ENCODE results near the gene COX14. TPM values are rescaled to one million over a fixed set of nuclear protein-coding genes. Genes with fewer than 3 reads are reported as not detected.
"Not testable (repeated sequence)": the region's sequence is repeated elsewhere in the genome, so short reads cannot be mapped to it uniquely, and the experiment has no call there.

The COX14 gene
- total and polyA plus RNA-seq, 7 experiments from 2014 or later, result 37.2 to 244 (median 49.0) TPM

GRCh38 chr12:50082644-50083043 lies 29.4 kb upstream of the COX14 start:
- Histone ChIP-seq H3K27ac (ENCODE audit: low read depth, low read length) (peak overlapping the region; percentile 27), H3K9me3 (ENCODE audit: control insufficient read depth in 2 of 3, low read length in 3 of 3) (no peaks in the 10 kb centered on the region), H3K4me3 (ENCODE audit: low read length) (no peak overlapping the region), H3K36me3 (ENCODE audit: control insufficient read depth in 2 of 3, insufficient read depth in 3 of 3, low read length in 3 of 3) (peaks cover 0 to 21% (median 0%) of the 10 kb centered on the region in 3 experiments), H3K27me3 (ENCODE audit: control insufficient read depth in 2 of 2, insufficient read depth in 2 of 2, low read length in 2 of 2) (no peaks in the 10 kb centered on the region), H3K4me1 (ENCODE audit: control insufficient read depth in 2 of 2, insufficient read depth in 2 of 2, low read length in 2 of 2) (peaks cover 0 to 5% of the 10 kb centered on the region in 2 donors)
- ChIA-PET CTCF (interaction anchor here (1.0 to 1.5 kb wide), 4 partner anchors 8 to 137 kb away, joined by 3 to 5 read pairs (median 4); partner anchors contain the start of gene COX14), POLR2A (interaction anchor here (0.6 to 5.2 kb wide), 2 partner anchors 29 to 87 kb away, joined by 3 to 53 read pairs; partner anchors contain the start of gene COX14)
- no peak for ATAC-seq
- Mint-ChIP-seq H3K27ac (peak overlapping the region in 2 of 9 donors; percentile 33 to 71), H3K27me3 (no peaks in the 10 kb centered on the region), H3K36me3 (peaks cover 0 to 4% (median 0%) of the 10 kb centered on the region in 5 donors), H3K9me3 (peaks cover 0 to 1% (median 0%) of the 10 kb centered on the region in 11 donors), H3K4me3 (peak overlapping the region in 1 of 10 donors; percentile 18), H3K4me1 (peaks cover 6 to 32% (median 28%) of the 10 kb centered on the region in 7 donors)
- intact Hi-C loops (cut with micrococcal nuclease), result loop anchor here in 1 of 2 donors (10.0 kb wide), 2 partner anchors 458 to 1972 kb away; partner anchors contain the start of genes NR4A1 and PRPF40B
- no peak for DNase-seq

GRCh38 chr12:50083301-50083700 lies 28.7 kb upstream of the COX14 start:
- H3K27me3 ChIP-seq (ENCODE audit: control insufficient read depth in 2 of 2, insufficient read depth in 2 of 2, low read length in 2 of 2), result no peaks in the 10 kb centered on the region
- H3K4me3 ChIP-seq (ENCODE audit: low read length), result no peak overlapping the region
- ChIA-PET POLR2A (interaction anchor here (0.6 to 5.2 kb wide), 2 partner anchors 29 to 87 kb away, joined by 3 to 53 read pairs; partner anchors contain the start of gene COX14), CTCF (interaction anchor here (0.9 to 1.5 kb wide), 4 partner anchors 8 to 138 kb away, joined by 3 to 5 read pairs (median 4); partner anchors contain the start of gene COX14)
- peaks cover 6 to 39% (median 33%) of the 10 kb centered on the region in 7 donors for H3K4me1 Mint-ChIP-seq
- peak overlapping the region; percentile 32 to 96 (median 89) for H3K27ac Mint-ChIP-seq
- H3K9me3 ChIP-seq (ENCODE audit: control insufficient read depth in 2 of 3, low read length in 3 of 3), result no peaks in the 10 kb centered on the region
- intact Hi-C loops (cut with micrococcal nuclease), result loop anchor here in 1 of 2 donors (10.0 kb wide), 2 partner anchors 458 to 1972 kb away; partner anchors contain the start of genes NR4A1 and PRPF40B
- H3K36me3 ChIP-seq (ENCODE audit: control insufficient read depth in 2 of 3, insufficient read depth in 3 of 3, low read length in 3 of 3), result peaks cover 0 to 23% (median 0%) of the 10 kb centered on the region in 3 experiments
- peaks cover 0 to 5% (median under 1%) of the 10 kb centered on the region in 5 donors for H3K36me3 Mint-ChIP-seq
- H3K9me3 Mint-ChIP-seq, result peaks cover 0 to 1% (median 0%) of the 10 kb centered on the region in 11 donors
- H3K27me3 Mint-ChIP-seq, result no peaks in the 10 kb centered on the region
- H3K4me1 ChIP-seq (ENCODE audit: control insufficient read depth in 2 of 2, insufficient read depth in 2 of 2, low read length in 2 of 2), result peaks cover 0 to 5% of the 10 kb centered on the region in 2 donors
- no peak for DNase-seq
- no peak for ATAC-seq
- H3K4me3 Mint-ChIP-seq, result peak overlapping the region; percentile 57 to 87 (median 82)
- peak overlapping the region; percentile 27 for H3K27ac ChIP-seq (ENCODE audit: low read depth, low read length)

DNA sequence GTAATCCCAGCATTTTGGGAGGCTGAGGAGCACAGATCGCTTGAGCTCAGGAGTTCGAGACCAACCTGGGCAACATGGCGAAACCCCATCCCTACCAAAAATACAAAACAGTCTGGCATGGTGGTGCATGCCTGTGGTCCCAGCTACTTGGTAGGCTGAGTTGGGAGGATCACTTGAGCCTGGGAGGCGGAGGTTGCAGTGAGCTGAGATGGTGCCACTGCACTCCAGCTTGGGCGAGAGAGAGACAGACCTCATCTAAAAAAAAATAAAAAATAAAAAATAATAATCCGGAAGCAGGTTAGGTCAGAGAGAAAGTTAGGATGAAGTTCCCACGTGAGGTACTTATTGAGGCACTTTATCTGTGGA lies 27.6 kb upstream of the COX14 start:
- ChIA-PET POLR2A (interaction anchor here (0.6 to 5.2 kb wide), 13 partner anchors 9 to 379 kb away, joined by 3 to 53 read pairs (median 4); partner anchors contain the start of genes BCDIN3D, CERS5, COX14 and GPD1), CTCF (interaction anchor here (0.6 to 2.9 kb wide), 13 partner anchors 14 to 954 kb away, joined by 3 to 29 read pairs (median 4); partner anchors contain the start of gene COX14)
- not testable (repeated sequence) for H3K27me3 ChIP-seq (ENCODE audit: control insufficient read depth in 2 of 2, insufficient read depth in 2 of 2, low read length in 2 of 2); H3K4me1 ChIP-seq (ENCODE audit: control insufficient read depth in 2 of 2, insufficient read depth in 2 of 2, low read length in 2 of 2); H3K9me3 Mint-ChIP-seq; H3K27me3 Mint-ChIP-seq; DNase-seq; ATAC-seq; H3K9me3 ChIP-seq (ENCODE audit: control insufficient read depth in 2 of 3, low read length in 3 of 3); H3K36me3 Mint-ChIP-seq
- intact Hi-C loops (cut with micrococcal nuclease), result loop anchor here (2.0 to 10.0 kb wide), 3 partner anchors 316 to 1970 kb away; partner anchors contain the start of genes LARP4 (in 2 of the 2), NR4A1 (in 1 of the 2) and PRPF40B (in 1 of the 2)
- Histone ChIP-seq H3K4me3 (ENCODE audit: low read length) (peak overlapping the region; percentile 82), H3K36me3 (ENCODE audit: control insufficient read depth in 2 of 3, insufficient read depth in 3 of 3, low read length in 3 of 3) (peaks cover 7 to 32% (median 8%) of the 10 kb centered on the region in 3 experiments), H3K27ac (ENCODE audit: low read depth, low read length) (peak overlapping the region; percentile 98)
- peak overlapping the region; percentile 93 to 99 (median 95) for H3K27ac Mint-ChIP-seq
- peak overlapping the region; percentile 87 to 98 (median 93) for H3K4me3 Mint-ChIP-seq
- H3K4me1 Mint-ChIP-seq, result peaks cover 6 to 46% (median 40%) of the 10 kb centered on the region in 7 donors

- H3K9me3 Mint-ChIP-seq, result no peaks in the 10 kb centered on the region
- intact Hi-C loops (cut with micrococcal nuclease), result loop anchor here (1.0 to 10.0 kb wide), 12 partner anchors 10 to 1970 kb away; partner anchors contain the start of genes CERS5 (in 2 of the 2), LARP4 (in 2 of the 2), RACGAP1 (in 2 of the 2) and COX14 (in 1 of the 2)
- Histone ChIP-seq H3K9me3 (ENCODE audit: control insufficient read depth in 2 of 3, low read length in 3 of 3) (no peaks in the 10 kb centered on the region), H3K4me1 (ENCODE audit: control insufficient read depth in 2 of 2, insufficient read depth in 2 of 2, low read length in 2 of 2) (peaks cover 0 to 5% of the 10 kb centered on the region in 2 donors), H3K36me3 (ENCODE audit: control insufficient read depth in 2 of 3, insufficient read depth in 3 of 3, low read length in 3 of 3) (peaks cover 11 to 38% (median 13%) of the 10 kb centered on the region in 3 experiments), H3K27ac (ENCODE audit: low read depth, low read length) (peak within 1 kb of the TSS; percentile 98), H3K27me3 (ENCODE audit: control insufficient read depth in 2 of 2, insufficient read depth in 2 of 2, low read length in 2 of 2) (no peaks in the 10 kb centered on the region), H3K4me3 (ENCODE audit: low read length) (peak within 1 kb of the TSS; percentile 82)
- peak within 1 kb of the TSS; percentile 87 to 98 (median 94) for H3K4me3 Mint-ChIP-seq
- peak within 1 kb of the TSS; percentile 93 to 99 (median 96) for H3K27ac Mint-ChIP-seq
- H3K27me3 Mint-ChIP-seq, result no peaks in the 10 kb centered on the region
- ChIA-PET CTCF (interaction anchor here (0.6 to 2.9 kb wide), 15 partner anchors 14 to 829 kb away, joined by 3 to 29 read pairs (median 4); partner anchors contain the start of gene COX14), POLR2A (interaction anchor here (0.6 to 5.2 kb wide), 13 partner anchors 9 to 380 kb away, joined by 3 to 53 read pairs (median 4); partner anchors contain the start of genes BCDIN3D, CERS5, COX14 and GPD1)
- peaks cover 0 to 8% (median 4%) of the 10 kb centered on the region in 5 donors for H3K36me3 Mint-ChIP-seq
- ATAC-seq (peak; percentile 92), DNase-seq (peak; percentile 65 to 85 (median 76))
- peaks cover 6 to 46% (median 40%) of the 10 kb centered on the region in 7 donors for H3K4me1 Mint-ChIP-seq
Observed at GRCh38 chr12:50084775-50085614, 27.0 kb upstream of the COX14 start, which contains the start of gene SMARCD1. SMARCD1 (plus strand) TSS chr12:50085342; CDS start chr12:50085370, 28 bp downstream.

- Mint-ChIP-seq H3K4me3 (peak overlapping the region; percentile 83 to 96 (median 91)), H3K4me1 (peaks cover 6 to 46% (median 40%) of the 10 kb centered on the region in 7 donors), H3K27ac (peak overlapping the region; percentile 55 to 98 (median 95)), H3K36me3 (peaks cover 0 to 12% (median 4%) of the 10 kb centered on the region in 5 donors), H3K27me3 (no peaks in the 10 kb centered on the region), H3K9me3 (no peaks in the 10 kb centered on the region)
- H3K4me1 ChIP-seq (ENCODE audit: control insufficient read depth in 2 of 2, insufficient read depth in 2 of 2, low read length in 2 of 2), result peaks cover 0 to 5% of the 10 kb centered on the region in 2 donors
- peak overlapping the region; percentile 82 for H3K4me3 ChIP-seq (ENCODE audit: low read length)
- H3K27ac ChIP-seq (ENCODE audit: low read depth, low read length), result peak overlapping the region; percentile 98
- DNase-seq (peak in 1 of 9 donors; percentile 75), ATAC-seq (no peak)
- ChIA-PET CTCF (interaction anchor here (0.6 to 2.9 kb wide), 12 partner anchors 15 to 830 kb away, joined by 3 to 29 read pairs (median 4); partner anchors contain the start of gene COX14), POLR2A (interaction anchor here (0.6 to 5.2 kb wide), 5 partner anchors 21 to 243 kb away, joined by 3 to 53 read pairs (median 3); partner anchors contain the start of genes BCDIN3D, COX14, LIMA1 and RACGAP1)
- no peaks in the 10 kb centered on the region for H3K27me3 ChIP-seq (ENCODE audit: control insufficient read depth in 2 of 2, insufficient read depth in 2 of 2, low read length in 2 of 2)
- intact Hi-C loops (cut with micrococcal nuclease), result loop anchor here (1.0 to 10.0 kb wide), 12 partner anchors 10 to 1969 kb away; partner anchors contain the start of genes CERS5 (in 2 of the 2), LARP4 (in 2 of the 2), RACGAP1 (in 2 of the 2) and COX14 (in 1 of the 2)
- H3K9me3 ChIP-seq (ENCODE audit: control insufficient read depth in 2 of 3, low read length in 3 of 3), result no peaks in the 10 kb centered on the region
- H3K36me3 ChIP-seq (ENCODE audit: control insufficient read depth in 2 of 3, insufficient read depth in 3 of 3, low read length in 3 of 3), result peaks cover 15 to 44% (median 17%) of the 10 kb centered on the region in 3 experiments
Observed at GRCh38 chr12:50085615-50086072, 26.4 kb upstream of the COX14 start.
